A549 (cell line): ENCODE results near the gene ARID5B.

Experiments
- CBX8 ChIP-seq: fragments of 200-600 bp; sonication (generic); IDR thresholded peaks from 2 replicates; pipeline ENCODE4 v1.6.1; 2016
- HOXB13 ChIP-seq: fragments of 250-450 bp; sonication (Bioruptor Pico); IDR thresholded peaks from 2 replicates; pipeline ENCODE4 v1.5.0; 2020; ENCODE audit warnings: low read depth, mild to moderate bottlenecking, moderate library complexity
- MAZ ChIP-seq: fragments of 150-350 bp; IDR thresholded peaks from 2 replicates; pipeline ENCODE4 v1.6.1; 2014; ENCODE audit warnings: antibody characterized with exemption, low read depth, low read length, borderline replicate concordance
- POLR2AphosphoS2 ChIP-seq: conservative IDR thresholded peaks from 2 replicates; pipeline ENCODE4 v1.6.1; 2012; ENCODE audit warnings: low read length, improper control_type of control experiment, inconsistent platforms
- TF ChIP-seq, protein P1 (sequence below): fragments of >200 bp; sonication (Bioruptor Twin); formaldehyde crosslinking; IDR thresholded peaks from 3 replicates; pipeline ENCODE4 v1.5.1; 2016

DNA sequence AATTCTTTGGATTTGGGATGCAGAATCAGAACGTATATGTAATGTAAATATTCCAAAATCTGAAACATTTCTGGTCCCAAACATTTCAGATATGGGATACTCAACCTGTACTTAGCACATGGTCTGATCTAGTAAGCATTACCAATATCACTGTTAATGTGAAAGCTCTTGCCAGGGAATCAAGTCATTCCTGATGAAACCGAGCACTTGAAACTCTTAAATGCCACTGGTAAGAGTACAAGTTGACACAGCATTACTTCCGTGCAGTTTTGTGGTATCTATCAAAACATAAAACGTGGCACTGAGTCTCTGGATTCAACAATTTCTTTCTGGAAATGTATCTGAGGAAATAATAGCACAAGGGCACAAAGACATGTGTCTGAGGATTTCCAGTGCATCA, 211.5 kb downstream of the ARID5B start:
- TF ChIP-seq CBX8 (no peak), POLR2AphosphoS2 (no peak), MAZ (no peak), HOXB13 (CRISPR knock-in tag) (no peak)
- TF ChIP-seq, protein P1, sequence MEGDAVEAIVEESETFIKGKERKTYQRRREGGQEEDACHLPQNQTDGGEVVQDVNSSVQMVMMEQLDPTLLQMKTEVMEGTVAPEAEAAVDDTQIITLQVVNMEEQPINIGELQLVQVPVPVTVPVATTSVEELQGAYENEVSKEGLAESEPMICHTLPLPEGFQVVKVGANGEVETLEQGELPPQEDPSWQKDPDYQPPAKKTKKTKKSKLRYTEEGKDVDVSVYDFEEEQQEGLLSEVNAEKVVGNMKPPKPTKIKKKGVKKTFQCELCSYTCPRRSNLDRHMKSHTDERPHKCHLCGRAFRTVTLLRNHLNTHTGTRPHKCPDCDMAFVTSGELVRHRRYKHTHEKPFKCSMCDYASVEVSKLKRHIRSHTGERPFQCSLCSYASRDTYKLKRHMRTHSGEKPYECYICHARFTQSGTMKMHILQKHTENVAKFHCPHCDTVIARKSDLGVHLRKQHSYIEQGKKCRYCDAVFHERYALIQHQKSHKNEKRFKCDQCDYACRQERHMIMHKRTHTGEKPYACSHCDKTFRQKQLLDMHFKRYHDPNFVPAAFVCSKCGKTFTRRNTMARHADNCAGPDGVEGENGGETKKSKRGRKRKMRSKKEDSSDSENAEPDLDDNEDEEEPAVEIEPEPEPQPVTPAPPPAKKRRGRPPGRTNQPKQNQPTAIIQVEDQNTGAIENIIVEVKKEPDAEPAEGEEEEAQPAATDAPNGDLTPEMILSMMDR, result no peak
